ENCODE data around the gene COL1A1.

- TF ChIP-seq, protein P1, sequence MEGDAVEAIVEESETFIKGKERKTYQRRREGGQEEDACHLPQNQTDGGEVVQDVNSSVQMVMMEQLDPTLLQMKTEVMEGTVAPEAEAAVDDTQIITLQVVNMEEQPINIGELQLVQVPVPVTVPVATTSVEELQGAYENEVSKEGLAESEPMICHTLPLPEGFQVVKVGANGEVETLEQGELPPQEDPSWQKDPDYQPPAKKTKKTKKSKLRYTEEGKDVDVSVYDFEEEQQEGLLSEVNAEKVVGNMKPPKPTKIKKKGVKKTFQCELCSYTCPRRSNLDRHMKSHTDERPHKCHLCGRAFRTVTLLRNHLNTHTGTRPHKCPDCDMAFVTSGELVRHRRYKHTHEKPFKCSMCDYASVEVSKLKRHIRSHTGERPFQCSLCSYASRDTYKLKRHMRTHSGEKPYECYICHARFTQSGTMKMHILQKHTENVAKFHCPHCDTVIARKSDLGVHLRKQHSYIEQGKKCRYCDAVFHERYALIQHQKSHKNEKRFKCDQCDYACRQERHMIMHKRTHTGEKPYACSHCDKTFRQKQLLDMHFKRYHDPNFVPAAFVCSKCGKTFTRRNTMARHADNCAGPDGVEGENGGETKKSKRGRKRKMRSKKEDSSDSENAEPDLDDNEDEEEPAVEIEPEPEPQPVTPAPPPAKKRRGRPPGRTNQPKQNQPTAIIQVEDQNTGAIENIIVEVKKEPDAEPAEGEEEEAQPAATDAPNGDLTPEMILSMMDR (IDR thresholded peaks at IDR 0.05): no peak
- TF ChIP-seq EP300 (IDR thresholded peaks at IDR 0.05): no peak
Observed at GRCh38 chr17:50204431-50204830, 3.0 kb upstream of the COL1A1 start.

Measured in ovary (tissue), 3 donors.